Measurements from ENCODE around the gene RPS15. TPM values are rescaled to one million over a fixed set of nuclear protein-coding genes. Genes with fewer than 3 reads are reported as not detected.
A peak's percentile ranks its signal among the peaks of the same experiment; 100 is the strongest.

Gene RPS15
- total and polyA plus RNA-seq, 2 of the 13 experiments (the other 11 are each of a cell fraction or from before 2014, with no cell fraction given): 695 to 1,411 TPM

DNA sequence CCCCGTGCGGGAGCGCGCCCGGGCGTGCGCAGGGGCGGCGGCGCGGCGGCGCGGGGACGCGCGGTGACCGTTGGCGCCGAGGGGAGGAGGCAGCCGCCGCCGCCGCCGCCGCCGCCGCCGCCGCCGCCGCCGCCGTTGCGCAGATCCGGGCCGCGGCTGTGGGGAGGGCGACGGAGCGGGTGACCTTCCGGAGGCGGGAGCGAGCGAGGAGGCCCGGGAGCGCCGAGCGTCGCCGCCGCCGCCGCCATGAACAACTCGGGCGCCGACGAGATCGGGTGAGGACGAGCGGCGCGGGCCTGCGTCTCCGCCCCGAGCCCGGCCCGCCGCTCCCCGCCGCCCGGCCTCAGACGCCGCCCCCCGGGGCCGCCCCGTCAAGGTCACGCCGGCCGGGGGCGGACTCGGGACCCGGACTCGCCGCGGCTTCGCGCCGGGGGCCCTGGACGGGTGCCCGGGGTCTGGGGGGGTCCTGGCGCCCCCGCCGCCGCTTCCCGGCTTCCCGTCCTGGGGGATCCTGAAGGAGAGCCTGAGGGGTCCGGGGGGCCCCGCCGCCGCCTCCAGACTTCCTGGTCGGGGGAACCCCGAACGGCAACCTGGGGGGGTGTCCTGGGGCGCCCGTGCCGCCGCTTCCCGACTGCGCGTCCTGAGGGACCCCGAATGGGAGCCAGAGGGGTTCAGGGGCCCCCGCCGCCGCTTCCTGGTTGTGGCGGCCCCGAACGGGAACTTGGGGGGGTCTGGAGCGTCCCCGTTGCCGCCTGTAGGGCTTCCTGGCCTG, 30.5 kb upstream of the RPS15 start, which contains the start of gene DAZAP1 (continued):
- TF ChIP-seq, protein P1, sequence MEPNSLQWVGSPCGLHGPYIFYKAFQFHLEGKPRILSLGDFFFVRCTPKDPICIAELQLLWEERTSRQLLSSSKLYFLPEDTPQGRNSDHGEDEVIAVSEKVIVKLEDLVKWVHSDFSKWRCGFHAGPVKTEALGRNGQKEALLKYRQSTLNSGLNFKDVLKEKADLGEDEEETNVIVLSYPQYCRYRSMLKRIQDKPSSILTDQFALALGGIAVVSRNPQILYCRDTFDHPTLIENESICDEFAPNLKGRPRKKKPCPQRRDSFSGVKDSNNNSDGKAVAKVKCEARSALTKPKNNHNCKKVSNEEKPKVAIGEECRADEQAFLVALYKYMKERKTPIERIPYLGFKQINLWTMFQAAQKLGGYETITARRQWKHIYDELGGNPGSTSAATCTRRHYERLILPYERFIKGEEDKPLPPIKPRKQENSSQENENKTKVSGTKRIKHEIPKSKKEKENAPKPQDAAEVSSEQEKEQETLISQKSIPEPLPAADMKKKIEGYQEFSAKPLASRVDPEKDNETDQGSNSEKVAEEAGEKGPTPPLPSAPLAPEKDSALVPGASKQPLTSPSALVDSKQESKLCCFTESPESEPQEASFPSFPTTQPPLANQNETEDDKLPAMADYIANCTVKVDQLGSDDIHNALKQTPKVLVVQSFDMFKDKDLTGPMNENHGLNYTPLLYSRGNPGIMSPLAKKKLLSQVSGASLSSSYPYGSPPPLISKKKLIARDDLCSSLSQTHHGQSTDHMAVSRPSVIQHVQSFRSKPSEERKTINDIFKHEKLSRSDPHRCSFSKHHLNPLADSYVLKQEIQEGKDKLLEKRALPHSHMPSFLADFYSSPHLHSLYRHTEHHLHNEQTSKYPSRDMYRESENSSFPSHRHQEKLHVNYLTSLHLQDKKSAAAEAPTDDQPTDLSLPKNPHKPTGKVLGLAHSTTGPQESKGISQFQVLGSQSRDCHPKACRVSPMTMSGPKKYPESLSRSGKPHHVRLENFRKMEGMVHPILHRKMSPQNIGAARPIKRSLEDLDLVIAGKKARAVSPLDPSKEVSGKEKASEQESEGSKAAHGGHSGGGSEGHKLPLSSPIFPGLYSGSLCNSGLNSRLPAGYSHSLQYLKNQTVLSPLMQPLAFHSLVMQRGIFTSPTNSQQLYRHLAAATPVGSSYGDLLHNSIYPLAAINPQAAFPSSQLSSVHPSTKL (CRISPR knock-in tag; IDR thresholded peaks at IDR 0.05): no peak
- TF ChIP-seq ZNF629 (CRISPR knock-in tag; conservative IDR thresholded peaks at IDR 0.05) (no peak), HOXA7 (CRISPR knock-in tag; IDR thresholded peaks at IDR 0.05) (no peak), CENPX (CRISPR knock-in tag; IDR thresholded peaks at IDR 0.05) (no peak), SNRNP70 (IDR thresholded peaks at IDR 0.05; ENCODE audit: low read depth, low read length) (no peak), TCF12 (IDR thresholded peaks at IDR 0.05) (no peak), TCF12 (CRISPR knock-in tag; IDR thresholded peaks at IDR 0.05) (0 out of 2 replicates have a peak, but pooled peaks have one; percentile 12), ZNF446 (CRISPR knock-in tag; IDR thresholded peaks at IDR 0.05) (0 out of 2 replicates have a peak, but pooled peaks have one; percentile 42), TAF1 (CRISPR knock-in tag; IDR thresholded peaks at IDR 0.05) (no peak), POLR2A (IDR thresholded peaks at IDR 0.05; ENCODE audit: insufficient read depth in 1 of 2, low read depth in 2 of 2, low read length in 2 of 2) (peak in 1 of 2 experiments; percentile 31; a peak in 1 of 4 replicates), XRCC5 (optimal IDR thresholded peaks at IDR 0.05; ENCODE audit: low read length) (no peak), KDM5A (IDR thresholded peaks at IDR 0.05; ENCODE audit: borderline replicate concordance, low read length) (no peak), TRIM24 (CRISPR knock-in tag; IDR thresholded peaks at IDR 0.05) (no peak), NFIC (IDR thresholded peaks at IDR 0.05; ENCODE audit: low read length) (no peak), ZIK1 (CRISPR knock-in tag; IDR thresholded peaks at IDR 0.05; ENCODE audit: borderline replicate concordance, low read depth) (no peak; the same call in none of the 2 replicates)
- TF ChIP-seq, protein P2, sequence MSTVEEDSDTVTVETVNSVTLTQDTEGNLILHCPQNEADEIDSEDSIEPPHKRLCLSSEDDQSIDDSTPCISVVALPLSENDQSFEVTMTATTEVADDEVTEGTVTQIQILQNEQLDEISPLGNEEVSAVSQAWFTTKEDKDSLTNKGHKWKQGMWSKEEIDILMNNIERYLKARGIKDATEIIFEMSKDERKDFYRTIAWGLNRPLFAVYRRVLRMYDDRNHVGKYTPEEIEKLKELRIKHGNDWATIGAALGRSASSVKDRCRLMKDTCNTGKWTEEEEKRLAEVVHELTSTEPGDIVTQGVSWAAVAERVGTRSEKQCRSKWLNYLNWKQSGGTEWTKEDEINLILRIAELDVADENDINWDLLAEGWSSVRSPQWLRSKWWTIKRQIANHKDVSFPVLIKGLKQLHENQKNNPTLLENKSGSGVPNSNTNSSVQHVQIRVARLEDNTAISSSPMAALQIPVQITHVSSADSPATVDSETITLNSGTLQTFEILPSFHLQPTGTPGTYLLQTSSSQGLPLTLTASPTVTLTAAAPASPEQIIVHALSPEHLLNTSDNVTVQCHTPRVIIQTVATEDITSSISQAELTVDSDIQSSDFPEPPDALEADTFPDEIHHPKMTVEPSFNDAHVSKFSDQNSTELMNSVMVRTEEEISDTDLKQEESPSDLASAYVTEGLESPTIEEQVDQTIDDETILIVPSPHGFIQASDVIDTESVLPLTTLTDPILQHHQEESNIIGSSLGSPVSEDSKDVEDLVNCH (CRISPR knock-in tag; IDR thresholded peaks at IDR 0.05): no peak
- TF ChIP-seq, protein P3, sequence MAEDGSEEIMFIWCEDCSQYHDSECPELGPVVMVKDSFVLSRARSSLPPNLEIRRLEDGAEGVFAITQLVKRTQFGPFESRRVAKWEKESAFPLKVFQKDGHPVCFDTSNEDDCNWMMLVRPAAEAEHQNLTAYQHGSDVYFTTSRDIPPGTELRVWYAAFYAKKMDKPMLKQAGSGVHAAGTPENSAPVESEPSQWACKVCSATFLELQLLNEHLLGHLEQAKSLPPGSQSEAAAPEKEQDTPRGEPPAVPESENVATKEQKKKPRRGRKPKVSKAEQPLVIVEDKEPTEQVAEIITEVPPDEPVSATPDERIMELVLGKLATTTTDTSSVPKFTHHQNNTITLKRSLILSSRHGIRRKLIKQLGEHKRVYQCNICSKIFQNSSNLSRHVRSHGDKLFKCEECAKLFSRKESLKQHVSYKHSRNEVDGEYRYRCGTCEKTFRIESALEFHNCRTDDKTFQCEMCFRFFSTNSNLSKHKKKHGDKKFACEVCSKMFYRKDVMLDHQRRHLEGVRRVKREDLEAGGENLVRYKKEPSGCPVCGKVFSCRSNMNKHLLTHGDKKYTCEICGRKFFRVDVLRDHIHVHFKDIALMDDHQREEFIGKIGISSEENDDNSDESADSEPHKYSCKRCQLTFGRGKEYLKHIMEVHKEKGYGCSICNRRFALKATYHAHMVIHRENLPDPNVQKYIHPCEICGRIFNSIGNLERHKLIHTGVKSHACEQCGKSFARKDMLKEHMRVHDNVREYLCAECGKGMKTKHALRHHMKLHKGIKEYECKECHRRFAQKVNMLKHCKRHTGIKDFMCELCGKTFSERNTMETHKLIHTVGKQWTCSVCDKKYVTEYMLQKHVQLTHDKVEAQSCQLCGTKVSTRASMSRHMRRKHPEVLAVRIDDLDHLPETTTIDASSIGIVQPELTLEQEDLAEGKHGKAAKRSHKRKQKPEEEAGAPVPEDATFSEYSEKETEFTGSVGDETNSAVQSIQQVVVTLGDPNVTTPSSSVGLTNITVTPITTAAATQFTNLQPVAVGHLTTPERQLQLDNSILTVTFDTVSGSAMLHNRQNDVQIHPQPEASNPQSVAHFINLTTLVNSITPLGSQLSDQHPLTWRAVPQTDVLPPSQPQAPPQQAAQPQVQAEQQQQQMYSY (CRISPR knock-in tag; IDR thresholded peaks at IDR 0.05): no peak
- TF ChIP-seq, protein P4, sequence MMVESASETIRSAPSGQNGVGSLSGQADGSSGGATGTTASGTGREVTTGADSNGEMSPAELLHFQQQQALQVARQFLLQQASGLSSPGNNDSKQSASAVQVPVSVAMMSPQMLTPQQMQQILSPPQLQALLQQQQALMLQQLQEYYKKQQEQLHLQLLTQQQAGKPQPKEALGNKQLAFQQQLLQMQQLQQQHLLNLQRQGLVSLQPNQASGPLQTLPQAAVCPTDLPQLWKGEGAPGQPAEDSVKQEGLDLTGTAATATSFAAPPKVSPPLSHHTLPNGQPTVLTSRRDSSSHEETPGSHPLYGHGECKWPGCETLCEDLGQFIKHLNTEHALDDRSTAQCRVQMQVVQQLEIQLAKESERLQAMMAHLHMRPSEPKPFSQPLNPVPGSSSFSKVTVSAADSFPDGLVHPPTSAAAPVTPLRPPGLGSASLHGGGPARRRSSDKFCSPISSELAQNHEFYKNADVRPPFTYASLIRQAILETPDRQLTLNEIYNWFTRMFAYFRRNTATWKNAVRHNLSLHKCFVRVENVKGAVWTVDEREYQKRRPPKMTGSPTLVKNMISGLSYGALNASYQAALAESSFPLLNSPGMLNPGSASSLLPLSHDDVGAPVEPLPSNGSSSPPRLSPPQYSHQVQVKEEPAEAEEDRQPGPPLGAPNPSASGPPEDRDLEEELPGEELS (CRISPR knock-in tag; IDR thresholded peaks at IDR 0.05): no peak
